IPS DF 4.7 (cell line): ENCODE measurements around the gene HSPB9.
A peak's percentile ranks its signal among the peaks of the same experiment; 100 is the strongest.

Source experiments
- DNase-seq: peaks from one replicate; pipeline ENCODE4 v3.0.0-alpha.2; 2013; ENCODE audit warnings: low spot score; ENCODE audit errors: extremely low read depth

Gene HSPB9, protein sequence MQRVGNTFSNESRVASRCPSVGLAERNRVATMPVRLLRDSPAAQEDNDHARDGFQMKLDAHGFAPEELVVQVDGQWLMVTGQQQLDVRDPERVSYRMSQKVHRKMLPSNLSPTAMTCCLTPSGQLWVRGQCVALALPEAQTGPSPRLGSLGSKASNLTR

GRCh38 chr17:42122371-42123303, at the start of gene HSPB9:
Gene HSPB9, plus strand, starts transcription at chr17:42122804. Its CDS starts 47 bp downstream, at chr17:42122851.
- peak; percentile 68 for DNase-seq

DNA sequence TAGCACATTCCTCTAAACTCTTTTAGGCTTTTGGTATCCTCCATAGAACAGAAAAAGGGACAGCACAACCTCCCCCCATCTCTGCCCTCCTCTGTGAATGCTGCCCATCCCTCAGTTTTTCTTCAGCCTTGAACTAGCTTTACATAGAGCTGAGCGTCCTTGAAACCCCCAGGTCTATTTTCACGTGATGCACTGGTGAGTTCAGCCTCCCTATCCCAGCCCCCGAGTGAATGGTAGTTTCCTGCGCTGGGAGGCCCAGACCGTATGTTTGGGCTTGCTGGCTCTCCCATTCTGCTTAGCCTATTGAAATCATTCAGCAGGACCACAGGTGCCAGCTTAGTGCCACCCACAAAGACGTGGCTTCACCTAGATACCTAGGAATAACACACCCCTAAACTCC, 46.8 kb upstream of the HSPB9 start:
- DNase-seq, result no peak

GRCh38 chr17:42076797-42077559, 45.6 kb upstream of the HSPB9 start:
- no peak for DNase-seq

DNA sequence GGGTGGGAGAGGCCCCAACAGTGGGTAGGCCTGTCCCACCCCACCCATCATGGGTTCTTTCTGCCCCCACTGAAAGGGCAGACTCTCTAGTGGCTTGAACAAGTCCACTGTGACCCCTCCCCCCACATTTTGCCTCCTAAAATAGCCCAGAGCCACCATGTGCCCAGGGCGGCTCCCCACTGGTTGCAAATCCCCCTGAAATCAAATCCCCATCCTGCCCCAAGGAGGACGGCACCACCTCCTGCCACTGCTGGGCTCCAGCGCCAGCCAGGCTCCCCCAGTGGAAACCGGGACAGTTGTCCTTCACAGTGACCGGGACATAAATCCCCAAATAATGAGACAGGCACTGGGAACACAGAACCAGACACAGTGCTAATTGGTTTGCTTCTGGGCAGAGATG, 44.8 kb upstream of the HSPB9 start:
- DNase-seq, result no peak

- DNase-seq, result no peak
Observed at GRCh38 chr17:42078396-42079043, 44.1 kb upstream of the HSPB9 start.

DNA sequence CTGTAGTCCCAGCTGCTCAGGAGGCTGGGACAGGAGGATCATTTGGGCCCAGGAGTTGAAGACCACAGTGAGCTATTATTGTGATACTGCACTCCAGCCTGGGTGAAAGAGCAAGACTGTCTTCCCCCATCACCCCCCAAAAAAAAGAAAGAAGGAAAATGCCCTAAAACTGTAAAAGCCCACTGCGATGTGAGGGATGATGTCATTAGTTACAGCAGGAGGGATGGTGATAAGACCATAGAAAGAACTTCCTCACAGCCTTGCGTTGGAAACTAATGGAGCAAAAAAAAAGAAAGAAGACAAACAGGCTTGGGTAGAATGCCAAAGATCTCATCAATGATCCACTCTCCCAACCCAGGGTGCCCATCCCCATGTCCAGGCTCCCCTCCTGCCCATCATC, 43.1 kb upstream of the HSPB9 start:
- DNase-seq, result no peak

GRCh38 chr17:42081516-42082129, 41.0 kb upstream of the HSPB9 start:
- DNase-seq, result no peak

DNA sequence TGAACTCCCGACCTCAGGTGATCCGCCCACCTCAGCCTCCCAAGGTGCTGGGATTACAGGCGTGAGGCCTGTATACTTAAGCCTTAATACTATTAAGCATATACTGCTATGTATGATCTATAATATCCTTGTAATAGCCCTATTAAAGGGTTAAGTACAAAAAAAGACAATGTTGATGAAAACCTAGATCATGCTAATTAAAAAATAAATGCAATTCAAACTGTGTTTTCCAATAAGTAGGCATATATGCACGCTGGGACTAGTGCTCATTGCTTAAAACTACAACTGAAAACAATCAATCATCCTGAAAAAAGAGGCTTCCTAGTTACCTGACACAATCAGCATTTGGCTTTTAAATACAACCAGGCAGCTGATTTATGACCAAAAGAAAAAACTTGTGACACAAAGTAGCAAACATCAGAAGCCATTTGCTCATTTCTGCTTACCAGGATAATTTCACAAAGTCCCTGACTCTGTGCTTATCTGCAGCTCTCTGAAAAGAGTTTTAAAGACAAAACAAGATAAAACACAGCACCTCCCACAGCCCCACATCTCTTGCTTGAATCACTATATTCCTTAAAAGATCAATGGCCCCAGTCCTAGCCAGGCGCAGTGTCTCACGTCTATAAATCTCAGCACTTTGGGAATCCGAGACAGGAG, 35.4 kb upstream of the HSPB9 start:
- no peak for DNase-seq

- no peak for DNase-seq
Observed at GRCh38 chr17:42087736-42088705, 34.6 kb upstream of the HSPB9 start.

GRCh38 chr17:42088736-42089135, 33.9 kb upstream of the HSPB9 start:
- no peak for DNase-seq

DNA sequence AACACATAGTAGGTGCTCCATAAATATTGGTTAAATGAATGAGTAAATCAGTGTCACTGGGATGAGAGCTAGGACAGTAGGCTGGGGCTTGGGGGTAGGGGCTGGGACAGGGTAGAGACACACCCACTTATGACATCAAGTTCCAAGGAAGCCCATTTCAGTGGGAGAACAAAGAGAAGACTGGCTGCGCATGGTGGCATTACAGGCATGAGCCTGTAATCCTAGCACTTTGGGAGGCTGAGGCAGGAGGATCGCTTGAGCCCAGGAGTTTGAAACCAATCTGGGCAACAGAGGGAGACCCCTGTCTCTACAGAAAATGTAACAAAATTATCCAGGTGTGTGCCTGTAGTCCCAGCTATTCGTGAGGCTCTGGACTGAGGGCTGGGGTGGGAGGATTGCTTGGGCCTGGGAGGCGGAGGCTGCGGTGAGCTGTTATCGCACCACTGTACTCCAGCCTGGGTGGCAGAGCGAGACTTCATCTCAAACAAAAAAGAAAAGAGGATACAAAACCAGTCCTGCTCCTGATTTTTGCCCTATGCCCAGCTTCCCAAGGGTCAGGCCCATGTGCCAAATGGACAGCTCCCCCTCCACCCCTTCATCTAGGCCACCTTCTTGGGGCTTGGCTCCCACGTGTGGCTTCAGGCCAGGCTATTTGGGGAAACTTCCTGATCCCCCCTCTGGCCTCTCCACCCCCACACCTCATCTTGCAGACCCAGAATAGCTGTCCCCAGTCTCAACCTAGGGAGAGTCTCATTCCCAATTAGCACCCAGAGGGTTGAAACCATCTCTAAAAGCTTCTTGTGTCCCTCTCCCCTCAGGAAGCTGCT, 31.4 kb upstream of the HSPB9 start:
- DNase-seq, result no peak

GRCh38 chr17:42092939-42093338, 29.7 kb upstream of the HSPB9 start:
- DNase-seq, result no peak

DNA sequence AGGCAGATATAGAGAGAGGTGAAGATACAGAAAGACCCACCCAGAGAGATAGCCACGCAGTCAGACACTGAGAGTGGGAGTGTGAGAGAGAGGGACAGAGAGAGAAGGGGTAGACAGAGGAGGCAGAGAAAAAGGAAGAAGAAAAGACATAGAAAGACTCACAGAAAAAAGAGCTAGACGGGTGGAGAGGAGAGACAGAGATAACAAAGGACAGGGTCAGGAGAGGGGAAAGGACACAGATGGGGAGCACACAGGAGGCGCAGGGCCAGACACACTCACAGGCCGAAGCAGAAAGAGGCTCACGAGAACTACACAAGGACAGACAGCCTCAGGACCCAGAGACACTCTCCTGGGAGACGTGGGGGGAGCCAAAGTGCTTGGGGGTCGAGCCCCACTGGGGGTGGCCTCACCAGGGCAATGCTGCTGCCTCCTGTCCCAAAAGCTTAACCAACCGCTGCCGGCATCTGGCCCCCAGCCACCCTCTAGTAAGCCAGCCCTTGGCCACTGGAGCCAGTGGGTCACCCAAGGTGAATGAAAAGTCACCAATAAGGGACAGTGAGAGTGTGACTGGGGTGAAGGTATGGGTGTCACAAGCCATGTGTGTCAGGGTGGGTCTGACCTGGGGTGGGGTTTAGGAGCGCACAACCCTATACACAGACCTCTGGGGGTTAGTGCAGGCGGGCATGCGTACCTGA, 28.1 kb upstream of the HSPB9 start:
- DNase-seq, result no peak

DNA sequence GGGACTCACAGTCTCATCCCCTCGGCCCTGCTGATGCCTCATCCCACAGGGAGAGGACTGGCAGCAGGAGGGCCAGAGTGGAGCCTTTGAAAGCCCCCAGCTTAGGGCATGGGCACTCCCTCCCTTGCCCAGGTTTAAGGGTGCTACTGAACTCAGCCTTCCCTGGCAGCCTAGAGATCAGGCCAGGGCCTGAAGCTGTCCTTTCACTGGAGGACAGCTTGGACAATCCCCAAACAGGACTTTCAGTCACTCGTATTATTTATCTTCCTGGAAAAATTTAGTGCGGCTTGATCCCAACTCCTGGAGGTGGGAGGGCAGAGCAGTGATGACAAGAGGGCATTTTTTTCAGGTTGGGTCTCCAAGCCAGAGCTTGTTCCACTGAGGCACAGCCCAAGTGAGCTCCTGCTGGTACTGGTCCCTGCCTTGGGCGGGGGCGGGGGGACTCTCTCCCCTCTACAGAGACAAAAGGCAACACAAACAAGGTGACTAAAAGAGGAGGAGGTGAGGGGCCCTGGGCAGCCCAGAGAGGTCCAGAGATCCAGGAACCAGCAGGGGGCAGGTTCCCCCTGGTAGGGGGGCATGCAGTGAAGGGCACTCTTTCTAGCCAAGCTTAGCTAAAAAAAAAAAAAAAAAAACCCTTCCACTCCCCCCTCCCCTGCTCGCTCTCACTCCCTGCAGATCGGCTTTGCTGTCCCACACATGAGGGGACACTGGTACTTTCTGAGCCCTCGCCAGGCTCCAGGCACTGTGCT, 26.1 kb upstream of the HSPB9 start:
- DNase-seq, result no peak

GRCh38 chr17:42097691-42098631, 24.6 kb upstream of the HSPB9 start, which contains the start of gene ZNF385C:
Gene ZNF385C, minus strand, starts transcription at chr17:42098473. Its CDS starts 35,417 bp downstream, at chr17:42063056.
- no peak for DNase-seq
